K562 (cell line): ENCODE measurements around the gene HBP1. TPM values are rescaled to one million over a fixed set of nuclear protein-coding genes. Genes with fewer than 3 reads are reported as not detected.

Experiments used
- CEBPB ChIP-seq: fragments of 450-650 bp; IDR thresholded peaks from 2 replicates; pipeline ENCODE4 v1.6.1; 2016; ENCODE audit warnings: missing genetic modification characterization, missing compliant biosample characterization
- CREM ChIP-seq: IDR thresholded peaks from 2 replicates; pipeline ENCODE4 v1.6.1; 2014; ENCODE audit warnings: antibody characterized with exemption, low read depth
- CSDE1 ChIP-seq, 2 experiments: fragments of 450-650 bp; IDR thresholded peaks; 2 replicates each; pipeline ENCODE4 v1.6.1; 2016; ENCODE audit warnings: mild to moderate bottlenecking in 1 of 2
- GABPB2 ChIP-seq: fragments of 250-450 bp; sonication (Bioruptor Pico); conservative IDR thresholded peaks from 2 replicates; pipeline ENCODE4 v1.5.1; 2021; ENCODE audit warnings: mild to moderate bottlenecking
- GTF2E2 ChIP-seq: fragments of 200-800 bp; sonication (Bioruptor generic); IDR thresholded peaks from 2 replicates; pipeline ENCODE4 v1.6.1; 2016; ENCODE audit warnings: missing genetic modification characterization, missing compliant biosample characterization
- KHSRP ChIP-seq: fragments of 450-650 bp; IDR thresholded peaks from 2 replicates; pipeline ENCODE4 v1.6.1; 2017
- MIER1 ChIP-seq: fragments of 450-650 bp; IDR thresholded peaks from 2 replicates; pipeline ENCODE4 v1.6.1; 2016; ENCODE audit warnings: antibody characterized with exemption, mild to moderate bottlenecking, low read depth
- NRF1 ChIP-seq, 2 experiments: fragments of 450-650 bp; IDR thresholded peaks in 1 of 2; conservative IDR thresholded peaks in 1 of 2; 2 replicates each; pipeline ENCODE4 v1.6.1; 2014; ENCODE audit warnings: mild to moderate bottlenecking in 2 of 2
- PCBP2 ChIP-seq: fragments of 200-400 bp; formaldehyde crosslinking; IDR thresholded peaks from 2 replicates; pipeline ENCODE4 v1.6.1; 2018; ENCODE audit warnings: low read length, low read depth, mild to moderate bottlenecking, moderate library complexity; ENCODE audit not compliant: poor library complexity, severe bottlenecking
- PHF21A ChIP-seq: fragments of 450-650 bp; IDR thresholded peaks from 2 replicates; pipeline ENCODE4 v1.6.1; 2017; ENCODE audit warnings: low read depth, borderline replicate concordance
- POLR2A ChIP-seq: fragments of 450-650 bp; conservative IDR thresholded peaks from 2 replicates; pipeline ENCODE4 v1.6.1; 2016
- SMAD2 ChIP-seq: fragments of 150-350 bp; IDR thresholded peaks from 2 replicates; pipeline ENCODE4 v1.6.1; 2014; ENCODE audit warnings: low read depth, mild to moderate bottlenecking, low read length
- SMARCB1 ChIP-seq: IDR thresholded peaks from 2 replicates; pipeline ENCODE4 v1.6.1; 2011; ENCODE audit warnings: improper control_type of control experiment, low read depth; ENCODE audit not compliant: insufficient read length
- TAL1 ChIP-seq: fragments of 450-650 bp; IDR thresholded peaks from 2 replicates; pipeline ENCODE4 v1.6.1; 2016; ENCODE audit warnings: mild to moderate bottlenecking
- TEAD2 ChIP-seq: fragments of 450-650 bp; IDR thresholded peaks from 2 replicates; pipeline ENCODE4 v1.6.1; 2016; ENCODE audit warnings: missing genetic modification characterization, control low read depth, missing compliant biosample characterization
- TRIM28 ChIP-seq: fragments of 450-650 bp; IDR thresholded peaks from 2 replicates; pipeline ENCODE4 v1.6.1; 2017
- ZNF24 ChIP-seq: fragments of 450-650 bp; IDR thresholded peaks from 2 replicates; pipeline ENCODE4 v1.6.1; 2016
- ZNF551 ChIP-seq: fragments of 250-450 bp; sonication (Bioruptor Pico); IDR thresholded peaks from 2 replicates; pipeline ENCODE4 v1.5.0; 2021; ENCODE audit warnings: mild to moderate bottlenecking, moderate library complexity
- ZNF644 ChIP-seq: fragments of 200-800 bp; sonication (Bioruptor generic); IDR thresholded peaks from 2 replicates; pipeline ENCODE4 v1.6.1; 2016; ENCODE audit warnings: low read depth, missing genetic modification characterization, missing compliant biosample characterization
- polyA plus RNA-seq, 8 experiments: library from polyadenylated mRNA; depleted of rRNA in 4 of 8; stranded (reverse) in 5 of 8; unstranded in 3 of 8; fragments of >200 nt; fragmentation: Nextera tagmentation in 2 of 8; fragmentation: Illumina TruSeq in 1 of 8; extraction: Ambion mirVana in 2 of 8; extraction: Trizol in 1 of 8; gene quantifications; 2 replicates each; pipeline versions ENCODE4 v1.2.1 to v1.2.3, GENCODE V29; 2011 to 2014; ENCODE audit warnings: inconsistent platforms in 1 of 8, missing spikeins in 1 of 8
- total RNA-seq, 7 experiments: library from RNA; depleted of rRNA in 6 of 7; stranded (reverse); fragments of >200 nt in 6 of 7; fragmentation: Illumina TruSeq in 2 of 7; extraction: Trizol in 2 of 7; gene quantifications; 2 replicates each; pipeline versions ENCODE4 v1.2.1 to v1.2.3, GENCODE V29; 2011 to 2021; ENCODE audit warnings: low replicate concordance in 1 of 7
- TF ChIP-seq, protein P1 (sequence below): sonication (generic); formaldehyde crosslinking; IDR thresholded peaks from 2 replicates; pipeline ENCODE4 v1.8.0; 2022; ENCODE audit warnings: missing genetic modification reagents, mild to moderate bottlenecking, borderline replicate concordance
- TF ChIP-seq, protein P2 (sequence below): sonication (generic); formaldehyde crosslinking; IDR thresholded peaks from 2 replicates; pipeline ENCODE4 v1.8.0; 2022; ENCODE audit warnings: mild to moderate bottlenecking, missing genetic modification reagents
- TF ChIP-seq, protein P3 (sequence below), 2 experiments: fragments of 450-650 bp; IDR thresholded peaks; 2 replicates each; pipeline ENCODE4 v1.6.1; 2018; ENCODE audit warnings: mild to moderate bottlenecking in 2 of 2, low read depth in 1 of 2; ENCODE audit not compliant: partially characterized antibody in 2 of 2

HBP1 gene
- total and polyA plus RNA-seq, 9 of the 15 experiments (the other 6 are each of a cell fraction or from before 2014, with no cell fraction given), result 18.7 to 59.9 (median 27.0) TPM

DNA sequence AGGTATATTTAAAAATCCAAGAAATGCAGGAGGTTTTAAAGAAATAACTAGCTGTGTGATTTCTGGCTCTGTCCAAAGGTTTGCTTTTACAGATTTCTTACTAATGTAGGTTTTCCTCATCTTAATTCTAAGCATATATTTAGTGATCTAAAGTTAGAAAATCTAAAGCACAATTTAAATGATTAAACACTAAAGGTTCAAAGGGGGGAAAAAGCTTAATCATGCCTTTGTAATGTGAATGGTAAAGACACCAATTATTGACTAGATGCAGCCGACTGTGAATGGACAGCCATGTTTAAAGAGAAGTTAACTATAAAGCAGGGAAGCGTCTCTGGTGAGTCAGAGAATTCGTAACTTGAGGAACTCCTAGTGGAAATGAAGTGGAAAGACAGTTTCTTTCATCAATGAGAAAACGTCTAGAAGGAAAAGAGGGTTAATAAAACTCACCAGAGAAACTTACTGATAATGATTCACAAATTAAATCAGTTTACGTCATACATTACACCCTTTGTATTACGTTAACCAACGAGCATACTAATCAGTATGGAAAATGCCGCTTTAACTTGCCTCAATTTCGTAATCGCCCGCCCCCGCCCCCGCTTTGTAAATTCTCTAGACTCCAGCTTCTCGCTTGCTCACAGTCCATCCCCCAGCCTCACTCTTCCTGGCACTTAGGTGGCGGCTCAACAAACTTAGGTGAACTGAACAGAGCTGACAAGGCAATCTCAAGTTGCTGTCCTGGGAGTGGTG lies 1.1 kb upstream of the HBP1 start (continued):
- TF ChIP-seq CREM (peak; percentile 74), PCBP2 (no peak), NRF1 (conservative IDR thresholded peaks at IDR 0.05 in 1 of 2, IDR thresholded peaks at IDR 0.05 in 1 of 2) (no peak), ZNF644 (tag) (no peak), ZNF551 (CRISPR knock-in tag) (0 out of 2 replicates have a peak, but pooled peaks have one; percentile 60), TEAD2 (tag) (peak; percentile 33; the same call in 1 of the 2 replicates), TRIM28 (peak; percentile 44; the same call in 1 of the 2 replicates), SMARCB1 (no peak), ZNF24 (peak; percentile 30; the same call in 1 of the 2 replicates), CSDE1 (IDR thresholded peaks at IDR 0.05) (peak in 1 of 2 experiments; percentile 69; a peak in 2 of 4 replicates), PHF21A (no peak), SMAD2 (no peak), GABPB2 (CRISPR knock-in tag) (no peak), KHSRP (peak; percentile 60; the same call in 1 of the 2 replicates), CEBPB (tag) (peak; percentile 98), GTF2E2 (tag) (peak; percentile 94), TAL1 (peak; percentile 29), MIER1 (peak; percentile 26; the same call in 1 of the 2 replicates), POLR2A (peak; percentile 85)
- TF ChIP-seq, protein P1, sequence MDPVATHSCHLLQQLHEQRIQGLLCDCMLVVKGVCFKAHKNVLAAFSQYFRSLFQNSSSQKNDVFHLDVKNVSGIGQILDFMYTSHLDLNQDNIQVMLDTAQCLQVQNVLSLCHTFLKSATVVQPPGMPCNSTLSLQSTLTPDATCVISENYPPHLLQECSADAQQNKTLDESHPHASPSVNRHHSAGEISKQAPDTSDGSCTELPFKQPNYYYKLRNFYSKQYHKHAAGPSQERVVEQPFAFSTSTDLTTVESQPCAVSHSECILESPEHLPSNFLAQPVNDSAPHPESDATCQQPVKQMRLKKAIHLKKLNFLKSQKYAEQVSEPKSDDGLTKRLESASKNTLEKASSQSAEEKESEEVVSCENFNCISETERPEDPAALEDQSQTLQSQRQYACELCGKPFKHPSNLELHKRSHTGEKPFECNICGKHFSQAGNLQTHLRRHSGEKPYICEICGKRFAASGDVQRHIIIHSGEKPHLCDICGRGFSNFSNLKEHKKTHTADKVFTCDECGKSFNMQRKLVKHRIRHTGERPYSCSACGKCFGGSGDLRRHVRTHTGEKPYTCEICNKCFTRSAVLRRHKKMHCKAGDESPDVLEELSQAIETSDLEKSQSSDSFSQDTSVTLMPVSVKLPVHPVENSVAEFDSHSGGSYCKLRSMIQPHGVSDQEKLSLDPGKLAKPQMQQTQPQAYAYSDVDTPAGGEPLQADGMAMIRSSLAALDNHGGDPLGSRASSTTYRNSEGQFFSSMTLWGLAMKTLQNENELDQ (CRISPR knock-in tag), result no peak
- TF ChIP-seq, protein P2, sequence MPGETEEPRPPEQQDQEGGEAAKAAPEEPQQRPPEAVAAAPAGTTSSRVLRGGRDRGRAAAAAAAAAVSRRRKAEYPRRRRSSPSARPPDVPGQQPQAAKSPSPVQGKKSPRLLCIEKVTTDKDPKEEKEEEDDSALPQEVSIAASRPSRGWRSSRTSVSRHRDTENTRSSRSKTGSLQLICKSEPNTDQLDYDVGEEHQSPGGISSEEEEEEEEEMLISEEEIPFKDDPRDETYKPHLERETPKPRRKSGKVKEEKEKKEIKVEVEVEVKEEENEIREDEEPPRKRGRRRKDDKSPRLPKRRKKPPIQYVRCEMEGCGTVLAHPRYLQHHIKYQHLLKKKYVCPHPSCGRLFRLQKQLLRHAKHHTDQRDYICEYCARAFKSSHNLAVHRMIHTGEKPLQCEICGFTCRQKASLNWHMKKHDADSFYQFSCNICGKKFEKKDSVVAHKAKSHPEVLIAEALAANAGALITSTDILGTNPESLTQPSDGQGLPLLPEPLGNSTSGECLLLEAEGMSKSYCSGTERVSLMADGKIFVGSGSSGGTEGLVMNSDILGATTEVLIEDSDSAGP (CRISPR knock-in tag), result no peak
- TF ChIP-seq, protein P3, sequence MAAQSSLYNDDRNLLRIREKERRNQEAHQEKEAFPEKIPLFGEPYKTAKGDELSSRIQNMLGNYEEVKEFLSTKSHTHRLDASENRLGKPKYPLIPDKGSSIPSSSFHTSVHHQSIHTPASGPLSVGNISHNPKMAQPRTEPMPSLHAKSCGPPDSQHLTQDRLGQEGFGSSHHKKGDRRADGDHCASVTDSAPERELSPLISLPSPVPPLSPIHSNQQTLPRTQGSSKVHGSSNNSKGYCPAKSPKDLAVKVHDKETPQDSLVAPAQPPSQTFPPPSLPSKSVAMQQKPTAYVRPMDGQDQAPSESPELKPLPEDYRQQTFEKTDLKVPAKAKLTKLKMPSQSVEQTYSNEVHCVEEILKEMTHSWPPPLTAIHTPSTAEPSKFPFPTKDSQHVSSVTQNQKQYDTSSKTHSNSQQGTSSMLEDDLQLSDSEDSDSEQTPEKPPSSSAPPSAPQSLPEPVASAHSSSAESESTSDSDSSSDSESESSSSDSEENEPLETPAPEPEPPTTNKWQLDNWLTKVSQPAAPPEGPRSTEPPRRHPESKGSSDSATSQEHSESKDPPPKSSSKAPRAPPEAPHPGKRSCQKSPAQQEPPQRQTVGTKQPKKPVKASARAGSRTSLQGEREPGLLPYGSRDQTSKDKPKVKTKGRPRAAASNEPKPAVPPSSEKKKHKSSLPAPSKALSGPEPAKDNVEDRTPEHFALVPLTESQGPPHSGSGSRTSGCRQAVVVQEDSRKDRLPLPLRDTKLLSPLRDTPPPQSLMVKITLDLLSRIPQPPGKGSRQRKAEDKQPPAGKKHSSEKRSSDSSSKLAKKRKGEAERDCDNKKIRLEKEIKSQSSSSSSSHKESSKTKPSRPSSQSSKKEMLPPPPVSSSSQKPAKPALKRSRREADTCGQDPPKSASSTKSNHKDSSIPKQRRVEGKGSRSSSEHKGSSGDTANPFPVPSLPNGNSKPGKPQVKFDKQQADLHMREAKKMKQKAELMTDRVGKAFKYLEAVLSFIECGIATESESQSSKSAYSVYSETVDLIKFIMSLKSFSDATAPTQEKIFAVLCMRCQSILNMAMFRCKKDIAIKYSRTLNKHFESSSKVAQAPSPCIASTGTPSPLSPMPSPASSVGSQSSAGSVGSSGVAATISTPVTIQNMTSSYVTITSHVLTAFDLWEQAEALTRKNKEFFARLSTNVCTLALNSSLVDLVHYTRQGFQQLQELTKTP (IDR thresholded peaks at IDR 0.05; ENCODE audit: low read depth in 1 of 2, partially characterized antibody in 2 of 2), result no peak
